H1 (cell line): ENCODE measurements around the gene SERPINB1. TPM values are rescaled to one million over a fixed set of nuclear protein-coding genes. Genes with fewer than 3 reads are reported as not detected.

Experiments
- CTCF ChIA-PET: fragments of 300-600 bp; sonication (Branson Sonifier 250); formaldehyde crosslinking; loops from one replicate; lab custom pipeline; 2021; ENCODE audit not compliant: partially characterized antibody; lab: Charles Lee
- POLR2A ChIA-PET: fragments of 300-600 bp; sonication (Branson Sonifier 250); formaldehyde crosslinking; loops from one replicate; lab custom pipeline; 2021; ENCODE audit warnings: inconsistent platforms; ENCODE audit not compliant: partially characterized antibody; lab: Charles Lee
- DNase-seq, 2 experiments: peaks; one replicate each; pipeline versions ENCODE4 v3.0.0 to v3.0.0-alpha.2; 2010 to 2022; ENCODE audit warnings: low spot score in 2 of 2, low read depth in 1 of 2, mixed read lengths in 1 of 2
- FAIRE-seq: peaks from 2 replicates; lab custom pipeline; 2011; peaks lifted over from hg19 to GRCh38; lab: Jason Lieb, UNC
- H2AFZ ChIP-seq: 2 replicates; pipeline ENCODE4 v1.8.1; 2012; ENCODE audit warnings: low read length, inconsistent platforms
- H2AK5ac ChIP-seq: 2 replicates; pipeline ENCODE4 v1.6.1; 2013; ENCODE audit warnings: low read depth, low read length
- H2BK120ac ChIP-seq: replicated peaks from 2 replicates; pipeline ENCODE3; 2013; ENCODE audit warnings: low read depth, low read length, inconsistent platforms
- H2BK12ac ChIP-seq: 2 replicates; pipeline ENCODE4 v1.6.1; 2013; ENCODE audit warnings: low read depth, low read length
- H2BK15ac ChIP-seq: 2 replicates; pipeline ENCODE4 v1.6.1; 2013; ENCODE audit warnings: low read length
- H2BK20ac ChIP-seq: 2 replicates; pipeline ENCODE4 v1.6.1; 2013; ENCODE audit warnings: low read length
- H2BK5ac ChIP-seq: 2 replicates; pipeline ENCODE4 v1.6.1; 2013; ENCODE audit warnings: low read depth, low read length
- H3K14ac ChIP-seq: 2 replicates; pipeline ENCODE4 v1.6.1; 2013; ENCODE audit warnings: inconsistent platforms; ENCODE audit not compliant: insufficient read length
- H3K18ac ChIP-seq: 2 replicates; pipeline ENCODE4 v1.6.1; 2013; ENCODE audit warnings: low read length; ENCODE audit errors: extremely low read depth
- H3K23ac ChIP-seq: 2 replicates; pipeline ENCODE4 v1.6.1; 2013; ENCODE audit warnings: inconsistent platforms; ENCODE audit not compliant: insufficient read length
- H3K23me2 ChIP-seq: 2 replicates; pipeline ENCODE4 v1.6.1; 2013; ENCODE audit warnings: low read depth, low read length
- H3K27ac ChIP-seq: 2 replicates; pipeline ENCODE4 v1.6.1; 2011; ENCODE audit warnings: low read depth, low read length, inconsistent platforms
- H3K27me3 ChIP-seq, 4 experiments: replicated peaks in 1 of 4; 1 replicate in 1 of 4; 2 replicates in 3 of 4; pipeline versions ENCODE4 v1.6.1 to v1.8.1; 2011 to 2013; ENCODE audit warnings: low read length in 3 of 4, mild to moderate bottlenecking in 3 of 4, inconsistent platforms in 2 of 4, mixed read lengths in 2 of 4, moderate library complexity in 1 of 4; ENCODE audit not compliant: control insufficient read depth in 3 of 4, insufficient read depth in 3 of 4; ENCODE audit errors: extremely low read depth in 1 of 4
- H3K36me3 ChIP-seq, 4 experiments: 2 replicates each; pipeline versions ENCODE4 v1.6.1 to v1.8.1; 2011 to 2013; ENCODE audit warnings: mild to moderate bottlenecking in 4 of 4, low read length in 3 of 4, moderate library complexity in 2 of 4, control low read depth in 1 of 4, inconsistent platforms in 1 of 4; ENCODE audit not compliant: insufficient read depth in 4 of 4, control insufficient read depth in 2 of 4
- H3K4ac ChIP-seq: replicated peaks from 2 replicates; pipeline ENCODE3; 2013; ENCODE audit warnings: low read length, low read depth, mixed read lengths, inconsistent platforms; ENCODE audit not compliant: insufficient read length
- H3K4me1 ChIP-seq, 4 experiments: replicated peaks in 1 of 4; 1 replicate in 1 of 4; 2 replicates in 3 of 4; pipeline versions ENCODE4 v1.6.1 to v1.8.1; 2011 to 2013; ENCODE audit warnings: low read length in 3 of 4, inconsistent platforms in 2 of 4, mixed read lengths in 1 of 4; ENCODE audit not compliant: insufficient read depth in 4 of 4, control insufficient read depth in 3 of 4
- H3K4me2 ChIP-seq, 2 experiments: 2 replicates each; pipeline versions ENCODE4 v1.6.1 to v1.8.1; 2011 to 2013; ENCODE audit warnings: low read depth in 2 of 2, low read length in 2 of 2, control low read depth in 1 of 2, inconsistent platforms in 1 of 2, mild to moderate bottlenecking in 1 of 2; ENCODE audit not compliant: insufficient read depth in 1 of 2
- H3K4me3 ChIP-seq, 4 experiments: fragments of 200-600, 300-600 bp in 1 of 4; sonication (generic), shearing (Covaris generic), sonication (Bioruptor Twin) in 1 of 4; 2 replicates each; pipeline versions ENCODE4 v1.5.1 to v1.8.1; 2011 to 2016; ENCODE audit warnings: low read length in 4 of 4, low read depth in 3 of 4, control low read depth in 2 of 4, inconsistent platforms in 2 of 4, mild to moderate bottlenecking in 2 of 4, mixed read lengths in 1 of 4, moderate library complexity in 1 of 4; ENCODE audit not compliant: insufficient read depth in 2 of 4; ENCODE audit errors: extremely low read depth in 1 of 4
- H3K56ac ChIP-seq: replicated peaks from 2 replicates; pipeline ENCODE3; 2013; ENCODE audit warnings: low read depth, mild to moderate bottlenecking, mixed read lengths, low read length, inconsistent platforms; ENCODE audit not compliant: insufficient read length
- H3K79me1 ChIP-seq: 2 replicates; pipeline ENCODE4 v1.6.1; 2013; ENCODE audit warnings: low read depth, low read length, control low read depth
- H3K79me2 ChIP-seq, 2 experiments: 2 replicates each; pipeline versions ENCODE4 v1.6.1 to v1.8.1; 2012 to 2013; ENCODE audit warnings: low read length in 2 of 2, mild to moderate bottlenecking in 2 of 2, inconsistent platforms in 1 of 2; ENCODE audit not compliant: insufficient read depth in 2 of 2, control insufficient read depth in 1 of 2
- H3K9ac ChIP-seq, 4 experiments: replicated peaks in 1 of 4; 1 replicate in 1 of 4; 2 replicates in 3 of 4; pipeline versions ENCODE4 v1.6.1 to v1.8.1; 2011 to 2013; ENCODE audit warnings: low read depth in 3 of 4, low read length in 3 of 4, control low read depth in 2 of 4, mild to moderate bottlenecking in 2 of 4, moderate library complexity in 2 of 4, inconsistent platforms in 1 of 4; ENCODE audit errors: extremely low read depth in 1 of 4
- H3K9me3 ChIP-seq, 2 experiments: 2 replicates each; pipeline versions ENCODE4 v1.6.1 to v1.8.1; 2012 to 2013; ENCODE audit warnings: mild to moderate bottlenecking in 2 of 2, moderate library complexity in 2 of 2, control low read depth in 1 of 2, inconsistent platforms in 1 of 2, low read depth in 1 of 2, low read length in 1 of 2, mixed read lengths in 1 of 2; ENCODE audit not compliant: insufficient read depth in 2 of 2
- H4K20me1 ChIP-seq, 2 experiments: replicated peaks in 1 of 2; 2 replicates each; pipeline versions ENCODE3 to v1.8.1; 2011 to 2013; ENCODE audit warnings: inconsistent platforms in 2 of 2, low read length in 2 of 2, mild to moderate bottlenecking in 1 of 2; ENCODE audit not compliant: insufficient read depth in 2 of 2, control insufficient read depth in 1 of 2
- H4K5ac ChIP-seq: 2 replicates; pipeline ENCODE4 v1.6.1; 2013; ENCODE audit warnings: low read length, low read depth, mixed read lengths, inconsistent platforms; ENCODE audit not compliant: insufficient read length
- H4K8ac ChIP-seq: 2 replicates; pipeline ENCODE4 v1.8.0; 2013; ENCODE audit warnings: mild to moderate bottlenecking, moderate library complexity, low read length, inconsistent platforms; ENCODE audit not compliant: insufficient read depth; ENCODE audit errors: extremely low read depth
- H4K91ac ChIP-seq: replicated peaks from 2 replicates; pipeline ENCODE3; 2013; ENCODE audit warnings: low read length, mixed read lengths, inconsistent platforms; ENCODE audit not compliant: insufficient read length
- BACH1 ChIP-seq: IDR thresholded peaks from 2 replicates; pipeline ENCODE4 v1.6.1; 2012; ENCODE audit warnings: low read length, improper control_type of control experiment
- CTCF ChIP-seq, 3 experiments: IDR thresholded peaks; 1 replicate in 2 of 3; 2 replicates in 1 of 3; pipeline versions ENCODE4 v1.5.1 to v1.6.1; 2011; ENCODE audit warnings: low read length in 3 of 3, mild to moderate bottlenecking in 3 of 3, inconsistent platforms in 2 of 3, low read depth in 1 of 3, moderate library complexity in 1 of 3; ENCODE audit not compliant: insufficient read depth in 1 of 3; ENCODE audit errors: control extremely low read depth in 1 of 3
- FOSL1 ChIP-seq: IDR thresholded peaks from 2 replicates; pipeline ENCODE4 v1.6.1; 2011; ENCODE audit warnings: mild to moderate bottlenecking, low read depth, low read length, moderate library complexity; ENCODE audit not compliant: insufficient read depth
- GTF2F1 ChIP-seq: IDR thresholded peaks from 2 replicates; pipeline ENCODE4 v1.6.1; 2012; ENCODE audit warnings: low read depth, low read length, improper control_type of control experiment, borderline replicate concordance
- RFX5 ChIP-seq: IDR thresholded peaks from 2 replicates; pipeline ENCODE4 v1.6.1; 2011; ENCODE audit warnings: low read depth, low read length, improper control_type of control experiment, borderline replicate concordance
- SP1 ChIP-seq: IDR thresholded peaks from 2 replicates; pipeline ENCODE4 v1.6.1; 2011; ENCODE audit warnings: low read depth, low read length
- TCF12 ChIP-seq: IDR thresholded peaks from 2 replicates; pipeline ENCODE4 v1.6.1; 2011; ENCODE audit warnings: low read depth, mild to moderate bottlenecking, low read length
- WGBS, 2 experiments: shearing (Covaris generic) in 1 of 2; methylation state at CpG; one replicate each; pipeline versions ENCODE4 v1.1.6 to v1.1.7; 2013 to 2015; ENCODE audit warnings: low lambda C conversion rate in 2 of 2, mixed read lengths in 2 of 2, inconsistent platforms in 1 of 2, low coverage in 1 of 2, missing lambda C conversion rate in 1 of 2; ENCODE audit not compliant: insufficient replicate concordance in 2 of 2, insufficient coverage in 1 of 2, insufficient read length in 1 of 2; ENCODE audit errors: extremely low coverage in 1 of 2, missing lambda C conversion rate in 1 of 2; 5-methylcytosine and 5-hydroxymethylcytosine counted together
- polyA plus RNA-seq, 7 experiments: library from polyadenylated mRNA; depleted of rRNA in 3 of 7; stranded (reverse) in 5 of 7; unstranded in 2 of 7; fragments of >200 nt in 5 of 7; fragments of 200-250 nt in 2 of 7; gene quantifications; 1 replicate in 5 of 7; 2 replicates in 1 of 7; 4 replicates in 1 of 7; pipeline versions ENCODE4 v1.2.1 to v1.2.3, GENCODE V29; 2011 to 2013; ENCODE audit warnings: missing spikeins in 2 of 7, mixed read lengths in 2 of 7
- total RNA-seq: library from RNA; stranded (reverse); fragmentation: NEBNext Ultra II Directional; extraction: Animal tissue kit (Norgen Biotek cat#: 25700); gene quantifications from 2 replicates; pipeline ENCODE4 v1.2.1, GENCODE V29; 2021
- TF ChIP-seq, protein P1 (sequence below): IDR thresholded peaks from 2 replicates; pipeline ENCODE4 v1.6.1; 2012; ENCODE audit warnings: inconsistent platforms

Gene SERPINB1
- total and polyA plus RNA-seq, 2 of the 8 experiments (the other 6 are each of a cell fraction or from before 2014, with no cell fraction given) = 8.1 to 17.3 TPM

GRCh38 chr6:2826131-2826530 is 15.5 kb downstream of the SERPINB1 start:
- H3K4ac ChIP-seq = no peak overlapping the region
- ChIA-PET POLR2A (interaction anchor here (0.6 to 1.1 kb wide), 4 partner anchors 9 to 401 kb away, joined by 3 read pairs; no protein-coding TSS in a partner anchor), CTCF (interaction anchor here (0.8 to 2.4 kb wide), 6 partner anchors 14 to 126 kb away, joined by 3 to 10 read pairs (median 3); partner anchors contain the start of gene MYLK4)
- H3K27ac ChIP-seq = no peak overlapping the region
- H3K36me3 ChIP-seq = no peaks in the 10 kb centered on the region
- no peak overlapping the region for H3K18ac ChIP-seq
- H4K8ac ChIP-seq = no peak overlapping the region
- no peak overlapping the region for H2BK20ac ChIP-seq
- no peak overlapping the region for H2BK15ac ChIP-seq
- H3K4me2 ChIP-seq = no peak overlapping the region
- H3K4me3 ChIP-seq = no peak overlapping the region
- no peaks in the 10 kb centered on the region for H4K20me1 ChIP-seq
- H2AK5ac ChIP-seq = no peak overlapping the region
- H3K79me2 ChIP-seq = no peaks in the 10 kb centered on the region
- no peak for DNase-seq
- H2BK120ac ChIP-seq = no peak overlapping the region
- H4K5ac ChIP-seq = no peak overlapping the region
- H3K27me3 ChIP-seq = no peaks in the 10 kb centered on the region
- no peaks in the 10 kb centered on the region for H3K79me1 ChIP-seq
- H3K14ac ChIP-seq = no peak overlapping the region
- no peaks in the 10 kb centered on the region for H3K9me3 ChIP-seq
- H2AFZ ChIP-seq = no peak overlapping the region
- no peaks in the 10 kb centered on the region for H3K23me2 ChIP-seq
- no peak for FAIRE-seq
- no peak overlapping the region for H2BK12ac ChIP-seq
- 98% methylated on average over 2 of the region's 2 CpGs; no CpG with 5 or more reads in 1 of the 2 experiments for WGBS, 2 experiments
- H3K4me1 ChIP-seq = no peaks in the 10 kb centered on the region
- H3K56ac ChIP-seq = no peak overlapping the region
- no peak overlapping the region for H4K91ac ChIP-seq
- no peak overlapping the region; a peak in 2 of 7 replicates for H3K9ac ChIP-seq
- H2BK5ac ChIP-seq = no peak overlapping the region
- H3K23ac ChIP-seq = no peak overlapping the region
- TF ChIP-seq CTCF (IDR thresholded peaks at IDR 0.05; ENCODE audit: control extremely low read depth in 1 of 3, insufficient read depth in 1 of 3, low read depth in 1 of 3, low read length in 3 of 3) (no peak), TCF12 (no peak), GTF2F1 (no peak), SP1 (no peak), BACH1 (no peak), RFX5 (no peak), FOSL1 (no peak)
- TF ChIP-seq, protein P1, sequence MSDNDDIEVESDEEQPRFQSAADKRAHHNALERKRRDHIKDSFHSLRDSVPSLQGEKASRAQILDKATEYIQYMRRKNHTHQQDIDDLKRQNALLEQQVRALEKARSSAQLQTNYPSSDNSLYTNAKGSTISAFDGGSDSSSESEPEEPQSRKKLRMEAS = no peak
